Natural killer cell (primary cell): ENCODE data around the gene TRAPPC6A. TPM values are rescaled to one million over a fixed set of nuclear protein-coding genes. Genes with fewer than 3 reads are reported as not detected.
A peak's percentile ranks its signal among the peaks of the same experiment; 100 is the strongest.

Experiments used
- ATAC-seq, 3 donors: fragments of 150-1000 bp in 2 of 3; fragments of 200-7000 bp in 1 of 3; cut with Tn5 transposase; 1 replicate in 1 of 3; 2 replicates in 2 of 3; pipeline ENCODE4 v1.10.0; 2021; ENCODE audit warnings: mild to moderate bottlenecking in 2 of 3, moderate library complexity in 2 of 3
- DNase-seq, 2 donors: peaks; one replicate each; pipeline versions ENCODE4 v3.0.0 to v3.0.0-alpha.2; 2013 to 2021; ENCODE audit warnings: mixed read lengths in 1 of 2
- H3K27ac ChIP-seq: one replicate; pipeline ENCODE4 v1.5.1; 2013; ENCODE audit warnings: mild to moderate bottlenecking, low read length
- H3K27me3 ChIP-seq: one replicate; pipeline ENCODE4 v1.6.1; 2013; ENCODE audit warnings: low read length; ENCODE audit not compliant: control insufficient read depth, insufficient read depth
- H3K36me3 ChIP-seq: one replicate; pipeline ENCODE4 v1.6.1; 2013; ENCODE audit warnings: low read length; ENCODE audit not compliant: control insufficient read depth, insufficient read depth
- H3K4me1 ChIP-seq: one replicate; pipeline ENCODE4 v1.6.1; 2013; ENCODE audit warnings: low read length; ENCODE audit not compliant: control insufficient read depth, insufficient read depth
- H3K4me3 ChIP-seq: one replicate; pipeline ENCODE4 v1.5.1; 2013; ENCODE audit warnings: low read length
- H3K9me3 ChIP-seq: one replicate; pipeline ENCODE4 v1.6.1; 2013; ENCODE audit warnings: low read length; ENCODE audit not compliant: control insufficient read depth, insufficient read depth
- H3K27ac Mint-ChIP-seq, 2 donors: one replicate each; pipeline ENCODE4 v1.8.0; 2022; ENCODE audit warnings: mild to moderate bottlenecking in 2 of 2, mixed read lengths in 2 of 2, moderate library complexity in 1 of 2
- H3K27me3 Mint-ChIP-seq, 2 donors: one replicate each; pipeline ENCODE4 v1.8.0; 2022; ENCODE audit warnings: low read depth in 2 of 2, mixed read lengths in 2 of 2
- H3K36me3 Mint-ChIP-seq: one replicate; pipeline ENCODE4 v1.8.0; 2022; ENCODE audit warnings: mixed read lengths
- H3K4me1 Mint-ChIP-seq, 2 donors: one replicate each; pipeline ENCODE4 v1.8.0; 2022; ENCODE audit warnings: mixed read lengths in 2 of 2
- H3K4me3 Mint-ChIP-seq: one replicate; pipeline ENCODE4 v1.8.0; 2022; ENCODE audit warnings: mild to moderate bottlenecking, moderate library complexity, mixed read lengths
- H3K9me3 Mint-ChIP-seq, 2 donors: one replicate each; pipeline ENCODE4 v1.8.0; 2022; ENCODE audit warnings: mixed read lengths in 2 of 2
- CTCF ChIP-seq: fragments of 200-600 bp; IDR thresholded peaks from one replicate; pipeline ENCODE4 v1.8.0; 2022; ENCODE audit warnings: antibody characterized with exemption
- WGBS: methylation state at CpG from one replicate; pipeline ENCODE4 v1.1.7; 2013; ENCODE audit warnings: missing lambda C conversion rate; ENCODE audit not compliant: insufficient coverage; 5-methylcytosine and 5-hydroxymethylcytosine counted together
- intact Hi-C: fragments of 100-400 bp; cut with micrococcal nuclease; formaldehyde crosslinking; loops from one replicate; pipeline ENCODE4 v1.14.2; 2022
- total RNA-seq, 4 donors: library from RNA; stranded (reverse); fragments of 120-200 nt in 1 of 4; gene quantifications; one replicate each; pipeline versions ENCODE4 v1.2.3 to v1.2.4, GENCODE V29; 2013 to 2022

TRAPPC6A gene
- total RNA-seq, 3 donors from 2014 or later (not counting 1 experiment from before 2014, with no cell fraction given), result 38.0 to 47.0 (median 45.2) TPM

GRCh38 chr19:45166723-45167252 lies 11.2 kb downstream of the TRAPPC6A start:
- H3K27ac Mint-ChIP-seq, result no peak overlapping the region
- Histone ChIP-seq H3K27me3 (no peaks in the 10 kb centered on the region), H3K4me1 (peaks cover 50% of the 10 kb centered on the region), H3K27ac (no peak overlapping the region), H3K36me3 (no peaks in the 10 kb centered on the region), H3K9me3 (no peaks in the 10 kb centered on the region), H3K4me3 (no peak overlapping the region)
- no peak for TF ChIP-seq CTCF
- no peaks in the 10 kb centered on the region for H3K36me3 Mint-ChIP-seq
- H3K9me3 Mint-ChIP-seq, result no peaks in the 10 kb centered on the region
- DNase-seq (no peak), ATAC-seq (no peak)
- intact Hi-C loops, result no loop called here
- H3K4me3 Mint-ChIP-seq, result no peak overlapping the region
- WGBS, result 85% methylated on average over 14 of the region's 14 CpGs
- H3K4me1 Mint-ChIP-seq, result peaks cover 11 to 31% of the 10 kb centered on the region in 2 donors
- H3K27me3 Mint-ChIP-seq, result no peaks in the 10 kb centered on the region

GRCh38 chr19:45164577-45165335 lies 13.3 kb downstream of the TRAPPC6A start:
- no peak overlapping the region for H3K4me3 Mint-ChIP-seq
- DNase-seq, result peak; percentile 34 to 80
- WGBS, result 35% methylated on average over 27 of the region's 27 CpGs

GRCh38 chr19:45163751-45164460 lies 14.1 kb downstream of the TRAPPC6A start:
- Mint-ChIP-seq H3K4me1 (peaks cover 0 to 16% of the 10 kb centered on the region in 2 donors), H3K36me3 (no peaks in the 10 kb centered on the region), H3K27ac (peak overlapping the region; percentile 57 to 72), H3K27me3 (peaks cover 0 to 8% of the 10 kb centered on the region in 2 donors), H3K9me3 (no peaks in the 10 kb centered on the region), H3K4me3 (no peak overlapping the region)
- DNase-seq (no peak), ATAC-seq (peak in 1 of 3 donors; percentile 2)
- Histone ChIP-seq H3K27ac (peak overlapping the region; percentile 5), H3K36me3 (no peaks in the 10 kb centered on the region), H3K4me1 (peaks cover 23% of the 10 kb centered on the region), H3K4me3 (no peak overlapping the region), H3K27me3 (no peaks in the 10 kb centered on the region), H3K9me3 (no peaks in the 10 kb centered on the region)
- intact Hi-C loops, result no loop called here
- WGBS, result 74% methylated on average over 14 of the region's 15 CpGs
- no peak for TF ChIP-seq CTCF

More at GRCh38 chr19:45164577-45165335, 13.3 kb downstream of the TRAPPC6A start:
- no peaks in the 10 kb centered on the region for H3K9me3 ChIP-seq
- Mint-ChIP-seq H3K27ac (peak overlapping the region; percentile 23 to 72), H3K9me3 (no peaks in the 10 kb centered on the region), H3K36me3 (no peaks in the 10 kb centered on the region), H3K27me3 (peaks cover 0 to 6% of the 10 kb centered on the region in 2 donors), H3K4me1 (peaks cover 0 to 18% of the 10 kb centered on the region in 2 donors)
- H3K27ac ChIP-seq, result no peak overlapping the region
- no peak overlapping the region for H3K4me3 ChIP-seq
- peak; percentile 72 to 89 (median 85) for ATAC-seq
- no peaks in the 10 kb centered on the region for H3K36me3 ChIP-seq
- TF ChIP-seq CTCF, result no peak
- H3K4me1 ChIP-seq, result peaks cover 31% of the 10 kb centered on the region
- no peaks in the 10 kb centered on the region for H3K27me3 ChIP-seq
- intact Hi-C loops, result no loop called here
